AG04449 (cell line): ENCODE measurements around the gene IGF2R.

Experiments used
- CTCF ChIA-PET: fragments of 350-600 bp; formaldehyde crosslinking; extraction: SDS; loops from one replicate; lab custom pipeline; 2021; ENCODE audit warnings: antibody characterized with exemption; lab: Yijun Ruan, JAX
- POLR2A ChIA-PET: fragments of 400-600, 350-600 bp; formaldehyde crosslinking; extraction: SDS; loops from one replicate; lab custom pipeline; 2020; ENCODE audit warnings: antibody characterized with exemption, inconsistent platforms; lab: Yijun Ruan, JAX
- DNase-seq: peaks from one replicate; pipeline ENCODE4 v3.0.0-alpha.2; 2010; ENCODE audit warnings: low read depth, low spot score
- H3K4me3 ChIP-seq: 2 replicates; pipeline ENCODE4 v1.5.1; 2011; ENCODE audit warnings: low read depth, mild to moderate bottlenecking, control low read depth, low read length
- TF ChIP-seq, protein P1 (sequence below): IDR thresholded peaks from one replicate; pipeline ENCODE4 v1.5.1; 2011; ENCODE audit warnings: mild to moderate bottlenecking, moderate library complexity, low read length, control low read depth, inconsistent platforms; ENCODE audit not compliant: insufficient read depth; ENCODE audit errors: missing control alignments

IGF2R gene

DNA sequence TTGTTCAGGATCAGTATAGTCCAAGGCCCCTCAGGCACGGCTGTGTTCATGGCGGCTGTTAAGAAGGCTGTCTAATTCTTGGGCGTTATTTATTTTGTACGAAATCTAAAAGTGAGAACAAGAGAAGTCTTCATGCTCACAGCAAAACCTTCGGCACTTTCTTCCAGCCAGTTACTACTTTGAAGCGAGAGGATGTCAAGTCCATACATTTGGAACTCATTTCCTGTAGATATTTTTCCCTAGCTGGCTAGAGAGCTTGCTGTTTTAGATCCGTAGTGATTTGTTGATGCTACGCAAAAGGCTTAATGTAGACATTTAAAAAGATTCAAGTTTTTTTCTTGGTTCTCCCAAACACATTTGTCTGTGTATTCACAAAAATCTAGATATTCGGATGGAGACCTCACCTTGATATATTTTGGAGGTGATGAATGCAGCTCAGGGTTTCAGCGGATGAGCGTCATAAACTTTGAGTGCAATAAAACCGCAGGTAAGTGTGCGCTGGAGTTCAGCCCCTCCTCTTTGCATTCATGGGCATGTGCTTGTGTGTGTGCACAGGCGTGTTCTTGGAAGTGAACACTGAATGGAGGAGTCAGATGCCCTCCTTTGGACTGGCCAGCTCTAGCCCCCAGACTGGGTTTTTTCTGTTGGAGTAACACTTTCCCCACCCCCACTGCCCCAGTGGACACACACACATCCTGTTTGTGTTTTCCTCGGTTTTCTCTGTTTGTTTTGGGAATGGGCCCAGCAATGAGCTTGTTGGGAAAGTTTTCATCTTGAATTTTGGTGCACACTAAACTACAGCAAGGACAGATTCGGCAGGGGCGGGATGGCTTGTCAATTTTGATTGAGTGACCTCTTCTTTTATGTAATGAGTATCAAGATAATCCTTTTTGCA is 65.4 kb downstream of the IGF2R start:
- POLR2A ChIA-PET, result no interaction called here
- CTCF ChIA-PET, result no interaction called here
- no peak overlapping the region; the same call in 1 of the 2 replicates for H3K4me3 ChIP-seq
- TF ChIP-seq, protein P1, sequence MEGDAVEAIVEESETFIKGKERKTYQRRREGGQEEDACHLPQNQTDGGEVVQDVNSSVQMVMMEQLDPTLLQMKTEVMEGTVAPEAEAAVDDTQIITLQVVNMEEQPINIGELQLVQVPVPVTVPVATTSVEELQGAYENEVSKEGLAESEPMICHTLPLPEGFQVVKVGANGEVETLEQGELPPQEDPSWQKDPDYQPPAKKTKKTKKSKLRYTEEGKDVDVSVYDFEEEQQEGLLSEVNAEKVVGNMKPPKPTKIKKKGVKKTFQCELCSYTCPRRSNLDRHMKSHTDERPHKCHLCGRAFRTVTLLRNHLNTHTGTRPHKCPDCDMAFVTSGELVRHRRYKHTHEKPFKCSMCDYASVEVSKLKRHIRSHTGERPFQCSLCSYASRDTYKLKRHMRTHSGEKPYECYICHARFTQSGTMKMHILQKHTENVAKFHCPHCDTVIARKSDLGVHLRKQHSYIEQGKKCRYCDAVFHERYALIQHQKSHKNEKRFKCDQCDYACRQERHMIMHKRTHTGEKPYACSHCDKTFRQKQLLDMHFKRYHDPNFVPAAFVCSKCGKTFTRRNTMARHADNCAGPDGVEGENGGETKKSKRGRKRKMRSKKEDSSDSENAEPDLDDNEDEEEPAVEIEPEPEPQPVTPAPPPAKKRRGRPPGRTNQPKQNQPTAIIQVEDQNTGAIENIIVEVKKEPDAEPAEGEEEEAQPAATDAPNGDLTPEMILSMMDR, result no peak
- no peak for DNase-seq

DNA sequence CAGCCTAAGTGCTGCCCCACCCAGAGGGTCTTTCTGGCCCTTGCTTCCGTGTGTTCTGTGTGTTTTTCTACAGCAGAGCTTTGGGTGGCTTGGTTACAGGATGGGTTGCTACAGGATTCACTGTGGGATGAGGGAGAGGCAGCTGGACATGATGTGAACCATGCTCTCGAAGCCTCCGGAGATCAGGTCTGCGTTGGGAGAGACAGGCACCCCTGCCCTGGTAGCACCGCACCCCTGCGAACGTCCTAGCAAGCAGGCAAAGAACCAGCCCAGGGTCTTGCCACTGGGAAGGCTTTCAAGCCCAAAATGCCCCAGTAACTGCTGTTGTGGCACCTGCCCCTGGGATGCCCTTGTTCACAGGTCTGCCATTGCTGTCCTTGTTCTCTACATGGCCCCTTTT is 66.4 kb downstream of the IGF2R start:
- ChIA-PET CTCF (no interaction called here), POLR2A (no interaction called here)
- TF ChIP-seq, protein P1, result no peak
- no peak for DNase-seq
- no peak overlapping the region for H3K4me3 ChIP-seq

DNA sequence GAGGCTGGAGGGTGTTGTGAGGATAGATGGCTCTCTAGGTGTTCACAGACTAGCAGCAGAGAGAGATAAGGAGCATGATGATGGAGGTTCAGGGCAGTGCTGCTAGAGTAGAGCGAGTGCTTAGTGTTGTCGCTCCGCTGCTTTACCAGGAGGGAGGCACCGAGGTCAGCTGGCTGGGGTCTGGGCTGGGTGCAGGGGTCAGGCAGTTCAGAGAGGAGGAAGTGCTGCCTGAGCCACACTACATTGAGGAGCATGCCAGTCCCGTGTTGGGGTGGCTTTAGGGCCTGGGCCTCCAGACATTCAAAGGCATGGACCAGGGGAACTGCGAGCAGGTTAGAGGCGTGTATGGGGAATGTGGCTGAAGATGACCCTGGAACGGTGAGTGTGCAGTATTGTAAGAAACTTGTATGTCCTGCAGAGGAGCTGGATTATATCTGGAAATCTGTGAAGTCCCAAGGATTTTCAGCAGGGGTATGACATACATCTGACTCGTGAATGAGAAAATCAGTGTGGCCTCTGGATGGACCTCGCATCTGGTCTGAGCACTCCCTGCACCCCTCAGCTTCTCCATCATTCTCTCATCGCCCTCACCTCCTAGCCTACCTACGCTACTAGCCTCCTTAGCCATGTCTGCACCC is 66.9 kb downstream of the IGF2R start:
- H3K4me3 ChIP-seq, result no peak overlapping the region
- POLR2A ChIA-PET, result interaction anchor here (1.0 kb wide), 1 partner anchor 36 kb away, joined by 3 read pairs; no protein-coding TSS in a partner anchor
- CTCF ChIA-PET, result interaction anchor here (1.3 to 1.8 kb wide), 3 partner anchors 13 to 53 kb away, joined by 3 read pairs; no protein-coding TSS in a partner anchor
- TF ChIP-seq, protein P1, result no peak
- DNase-seq, result no peak

DNA sequence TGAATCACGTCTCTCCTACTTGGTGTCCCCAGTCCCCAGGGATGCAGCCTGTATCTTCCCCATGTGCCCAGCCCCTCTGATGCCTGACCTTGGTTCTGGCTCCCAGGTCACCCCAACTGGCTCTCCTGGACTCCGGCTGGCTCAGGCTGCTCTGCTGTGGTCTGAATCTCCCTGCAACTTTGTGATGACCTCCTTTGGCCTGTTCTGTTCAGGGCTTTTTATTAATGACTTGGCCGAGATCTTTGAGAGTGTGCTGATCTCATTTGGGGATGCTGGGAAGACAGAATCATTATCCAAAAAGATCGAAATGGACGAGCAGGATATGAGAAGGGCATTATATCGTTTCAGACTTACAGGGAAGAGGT is 67.4 kb downstream of the IGF2R start:
- ChIA-PET CTCF (interaction anchor here (1.3 to 1.8 kb wide), 3 partner anchors 13 to 53 kb away, joined by 3 read pairs; no protein-coding TSS in a partner anchor), POLR2A (interaction anchor here (1.0 kb wide), 1 partner anchor 36 kb away, joined by 3 read pairs; no protein-coding TSS in a partner anchor)
- no peak for DNase-seq
- TF ChIP-seq, protein P1, result no peak
- H3K4me3 ChIP-seq, result no peak overlapping the region

DNA sequence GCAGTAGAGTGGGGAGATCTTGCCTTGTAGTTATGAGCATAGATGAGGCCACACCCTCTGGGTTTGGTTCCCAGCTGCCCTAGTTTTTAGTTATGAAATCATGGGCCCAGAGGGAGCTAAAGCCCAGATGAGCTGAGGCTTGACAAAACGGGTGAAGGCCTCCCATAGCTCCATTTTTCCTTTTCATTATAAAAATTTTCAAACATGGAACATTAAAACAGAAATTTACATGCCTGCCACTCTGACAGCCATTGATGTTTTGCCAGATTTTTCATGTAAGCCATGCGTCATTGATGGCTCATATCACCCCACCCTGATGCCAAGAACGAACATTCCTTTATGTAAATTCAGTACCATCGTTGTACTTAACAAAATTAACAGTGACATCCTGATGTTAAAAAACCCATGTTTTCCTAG is 67.9 kb downstream of the IGF2R start:
- DNase-seq, result peak; percentile 40
- POLR2A ChIA-PET, result interaction anchor here (1.0 kb wide), 1 partner anchor 36 kb away, joined by 3 read pairs; no protein-coding TSS in a partner anchor

More for the DNA sequence above, 67.9 kb downstream of the IGF2R start:
- CTCF ChIA-PET, result interaction anchor here (1.3 to 1.8 kb wide), 3 partner anchors 12 to 53 kb away, joined by 3 read pairs; no protein-coding TSS in a partner anchor
- TF ChIP-seq, protein P1, result no peak
- H3K4me3 ChIP-seq, result no peak overlapping the region
